Glutamatergic neuron (in vitro differentiated cells): ENCODE measurements around the gene CELA2B. TPM values are rescaled to one million over a fixed set of nuclear protein-coding genes. Genes with fewer than 3 reads are reported as not detected.

Experiments
- DNase-seq: peaks from one replicate; pipeline ENCODE4 v3.0.0; 2022
- H3K27ac Mint-ChIP-seq: one replicate; pipeline ENCODE4 v1.8.0; 2020; ENCODE audit warnings: mild to moderate bottlenecking, mixed read lengths, inconsistent platforms; ENCODE audit not compliant: unreplicated experiment
- H3K27me3 Mint-ChIP-seq: one replicate; pipeline ENCODE4 v1.8.0; 2020; ENCODE audit warnings: mild to moderate bottlenecking, moderate library complexity, mixed read lengths, inconsistent platforms; ENCODE audit not compliant: unreplicated experiment
- H3K36me3 Mint-ChIP-seq: one replicate; pipeline ENCODE4 v1.8.0; 2020; ENCODE audit warnings: mild to moderate bottlenecking, mixed read lengths, inconsistent platforms; ENCODE audit not compliant: unreplicated experiment
- H3K4me1 Mint-ChIP-seq: one replicate; pipeline ENCODE4 v1.8.0; 2020; ENCODE audit warnings: mild to moderate bottlenecking, low read depth, mixed read lengths, inconsistent platforms; ENCODE audit not compliant: unreplicated experiment
- H3K4me3 Mint-ChIP-seq: one replicate; pipeline ENCODE4 v1.8.0; 2020; ENCODE audit warnings: mild to moderate bottlenecking, mixed read lengths, inconsistent platforms; ENCODE audit not compliant: unreplicated experiment
- H3K9me3 Mint-ChIP-seq: one replicate; pipeline ENCODE4 v1.8.0; 2020; ENCODE audit warnings: mild to moderate bottlenecking, moderate library complexity, mixed read lengths, inconsistent platforms; ENCODE audit not compliant: unreplicated experiment
- CTCF ChIP-seq: fragments of 200-600 bp; sonication (generic); IDR thresholded peaks from one replicate; pipeline ENCODE4 v1.5.0; 2021; ENCODE audit not compliant: partially characterized antibody, unreplicated experiment
- total RNA-seq: library from RNA; stranded (reverse); fragmentation: NEBNext Ultra II Directional; extraction: Animal tissue kit (Norgen Biotek cat#: 25700); gene quantifications from one replicate; pipeline ENCODE4 v1.2.1, GENCODE V29; 2021; ENCODE audit not compliant: unreplicated experiment

Gene CELA2B
- total RNA-seq, 1 donor from 2014 or later, result not detected

GRCh38 chr1:15493869-15494390 lies 18.0 kb downstream of the CELA2B start:
- no peak overlapping the region for H3K4me3 Mint-ChIP-seq
- peaks cover 7% of the 10 kb centered on the region for H3K36me3 Mint-ChIP-seq
- H3K4me1 Mint-ChIP-seq, result peaks cover 5% of the 10 kb centered on the region
- no peak for DNase-seq
- no peak overlapping the region for H3K27ac Mint-ChIP-seq
- peaks cover 11% of the 10 kb centered on the region for H3K9me3 Mint-ChIP-seq
- TF ChIP-seq CTCF, result no peak
- peaks cover 8% of the 10 kb centered on the region for H3K27me3 Mint-ChIP-seq

- no peak for TF ChIP-seq CTCF
- DNase-seq, result no peak
- Mint-ChIP-seq H3K36me3 (peaks cover 4% of the 10 kb centered on the region), H3K27ac (no peak overlapping the region), H3K27me3 (no peaks in the 10 kb centered on the region), H3K4me1 (peaks cover 8% of the 10 kb centered on the region), H3K9me3 (no peaks in the 10 kb centered on the region), H3K4me3 (no peak overlapping the region)
Observed at GRCh38 chr1:15500184-15501178, 24.6 kb downstream of the CELA2B start.

GRCh38 chr1:15501208-15502032 lies 25.5 kb downstream of the CELA2B start:
- Mint-ChIP-seq H3K27me3 (no peaks in the 10 kb centered on the region), H3K4me1 (peaks cover 8% of the 10 kb centered on the region), H3K4me3 (no peak overlapping the region), H3K9me3 (no peaks in the 10 kb centered on the region), H3K36me3 (peaks cover 4% of the 10 kb centered on the region), H3K27ac (no peak overlapping the region)
- TF ChIP-seq CTCF, result peak; percentile 79
- peak; percentile 89 for DNase-seq

GRCh38 chr1:15504436-15504835 lies 28.5 kb downstream of the CELA2B start:
- Mint-ChIP-seq H3K9me3 (peaks cover 2% of the 10 kb centered on the region), H3K4me1 (peaks cover 8% of the 10 kb centered on the region), H3K4me3 (no peak overlapping the region), H3K27me3 (no peaks in the 10 kb centered on the region), H3K27ac (no peak overlapping the region), H3K36me3 (no peaks in the 10 kb centered on the region)
- TF ChIP-seq CTCF, result no peak
- DNase-seq, result no peak
